ENCODE data around the gene PPFIA3.
"Not testable (repeated sequence)": the region's sequence is repeated elsewhere in the genome, so short reads cannot be mapped to it uniquely, and the experiment has no call there.

The PPFIA3 gene

GRCh38 chr19:49103331-49104085, 15.8 kb upstream of the PPFIA3 start:
- no peak for DNase-seq

- DNase-seq = no peak
Measured at GRCh38 chr19:49104229-49104864, 15.0 kb upstream of the PPFIA3 start.

- DNase-seq = peak; percentile 75 to 78
Measured at GRCh38 chr19:49106648-49107135, 12.7 kb upstream of the PPFIA3 start.

- no peak for DNase-seq
Measured at GRCh38 chr19:49107625-49108459, 11.5 kb upstream of the PPFIA3 start.

- no peak for DNase-seq
Measured at GRCh38 chr19:49109051-49109450, 10.3 kb upstream of the PPFIA3 start.

- DNase-seq = no peak
Measured at GRCh38 chr19:49109569-49110233, 9.6 kb upstream of the PPFIA3 start.

GRCh38 chr19:49110567-49110966, 8.8 kb upstream of the PPFIA3 start:
- DNase-seq = no peak

- DNase-seq = no peak
Measured at GRCh38 chr19:49111218-49111998, 7.9 kb upstream of the PPFIA3 start.

- peak; percentile 70 to 75 for DNase-seq
Measured at GRCh38 chr19:49113762-49114629, 5.3 kb upstream of the PPFIA3 start, which contains the start of gene LIN7B. Gene LIN7B, plus strand, starts transcription at chr19:49114370. Its CDS starts 35 bp downstream, at chr19:49114405.

- peak; percentile 58 to 68 for DNase-seq
Measured at GRCh38 chr19:49114630-49115363, 4.5 kb upstream of the PPFIA3 start.

GRCh38 chr19:49116544-49116943, 2.8 kb upstream of the PPFIA3 start:
- DNase-seq = no peak

- DNase-seq = no peak
Measured at GRCh38 chr19:49117677-49118564, 1.4 kb upstream of the PPFIA3 start.

GRCh38 chr19:49118565-49119410, 556 bp upstream of the PPFIA3 start, which contains the start of gene C19orf73:
Gene C19orf73, minus strand, starts transcription at chr19:49119143. Its CDS starts 121 bp downstream, at chr19:49119022.
- peak; percentile 94 to 96 for DNase-seq

- DNase-seq = no peak
Measured at GRCh38 chr19:49120325-49120683, 960 bp downstream of the PPFIA3 start.

GRCh38 chr19:49120868-49121267, 1.5 kb downstream of the PPFIA3 start:
- no peak for DNase-seq

- DNase-seq = not testable (repeated sequence)
Measured at GRCh38 chr19:49121841-49122240, 2.5 kb downstream of the PPFIA3 start.

- not testable (repeated sequence) for DNase-seq
Measured at GRCh38 chr19:49123285-49123684, 3.9 kb downstream of the PPFIA3 start.
